Ureter (tissue), 1 donor: Measurements from ENCODE around the gene BTNL2. TPM values are rescaled to one million over a fixed set of nuclear protein-coding genes. Genes with fewer than 3 reads are reported as not detected.
"Not testable (repeated sequence)": the region's sequence is repeated elsewhere in the genome, so short reads cannot be mapped to it uniquely, and the experiment has no call there.

ENCODE experiments used
- DNase-seq: peaks from one replicate; pipeline ENCODE4 v3.0.0-alpha.2; 2020; ENCODE audit warnings: low spot score
- total RNA-seq: library from RNA; stranded (reverse); gene quantifications from one replicate; pipeline ENCODE4 v1.2.4, GENCODE V29; 2023
- donor health status: DM: yes; HTN: yes; CAD: no.

The BTNL2 gene, protein sequence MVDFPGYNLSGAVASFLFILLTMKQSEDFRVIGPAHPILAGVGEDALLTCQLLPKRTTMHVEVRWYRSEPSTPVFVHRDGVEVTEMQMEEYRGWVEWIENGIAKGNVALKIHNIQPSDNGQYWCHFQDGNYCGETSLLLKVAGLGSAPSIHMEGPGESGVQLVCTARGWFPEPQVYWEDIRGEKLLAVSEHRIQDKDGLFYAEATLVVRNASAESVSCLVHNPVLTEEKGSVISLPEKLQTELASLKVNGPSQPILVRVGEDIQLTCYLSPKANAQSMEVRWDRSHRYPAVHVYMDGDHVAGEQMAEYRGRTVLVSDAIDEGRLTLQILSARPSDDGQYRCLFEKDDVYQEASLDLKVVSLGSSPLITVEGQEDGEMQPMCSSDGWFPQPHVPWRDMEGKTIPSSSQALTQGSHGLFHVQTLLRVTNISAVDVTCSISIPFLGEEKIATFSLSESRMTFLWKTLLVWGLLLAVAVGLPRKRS
- not detected for total RNA-seq

DNA sequence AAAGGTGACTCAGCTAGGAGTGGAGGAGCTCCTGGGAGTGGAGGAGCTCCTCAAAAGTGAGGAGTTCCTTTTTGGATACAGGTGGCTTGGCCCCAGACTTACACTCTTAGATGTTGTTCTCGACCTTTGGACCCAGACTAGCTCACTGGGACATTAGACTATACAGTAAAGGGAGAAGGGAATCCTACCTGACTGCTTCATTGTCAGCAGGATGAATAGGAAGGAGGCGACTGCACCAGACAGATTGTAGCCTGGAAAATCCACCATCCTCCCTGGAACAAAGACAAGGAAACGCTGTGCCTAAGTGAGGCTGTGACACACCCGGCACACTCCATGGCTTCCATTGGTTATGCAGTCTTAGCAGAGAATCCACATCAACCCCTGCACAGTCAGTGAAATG is at the start of gene BTNL2:
Gene BTNL2 (minus strand): TSS at position 325 of the 400 bp plus-strand sequence. CDS start 58 bp downstream, at position 267.
- no peak for DNase-seq

DNA sequence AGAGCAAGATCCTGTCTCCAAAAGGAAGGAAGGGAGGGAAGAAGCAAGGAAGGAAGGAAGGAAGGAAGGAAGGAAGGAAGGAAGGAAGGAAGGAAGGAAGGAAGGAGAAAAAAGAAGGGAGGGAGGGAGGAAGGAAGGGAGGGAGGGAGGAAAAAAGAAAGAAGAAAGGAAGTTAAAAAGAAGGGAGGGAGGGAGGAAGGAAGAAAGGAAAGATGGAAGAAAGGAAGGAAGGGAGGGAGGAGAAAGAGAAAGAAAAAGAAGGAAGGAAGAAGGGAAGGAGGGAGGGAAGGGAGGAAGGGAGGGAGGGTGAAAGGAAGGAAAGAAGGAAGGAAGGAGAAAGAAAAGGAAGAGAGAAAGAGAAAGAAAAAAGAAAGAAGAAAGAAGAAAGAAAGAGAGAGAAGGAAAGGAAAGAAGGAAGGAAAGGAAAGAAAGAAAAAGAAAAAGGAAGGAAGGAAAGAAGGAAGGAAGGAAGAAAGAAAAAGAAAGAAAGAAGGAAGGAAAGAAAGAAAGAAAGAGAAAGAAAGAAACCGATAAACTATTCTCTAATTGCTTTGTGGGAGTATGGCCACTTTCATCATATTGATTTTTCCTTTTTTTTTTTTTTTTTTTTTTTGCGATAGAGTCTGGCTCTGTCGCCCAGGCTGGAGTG is 42.2 kb upstream of the BTNL2 start:
- no peak for DNase-seq

DNA sequence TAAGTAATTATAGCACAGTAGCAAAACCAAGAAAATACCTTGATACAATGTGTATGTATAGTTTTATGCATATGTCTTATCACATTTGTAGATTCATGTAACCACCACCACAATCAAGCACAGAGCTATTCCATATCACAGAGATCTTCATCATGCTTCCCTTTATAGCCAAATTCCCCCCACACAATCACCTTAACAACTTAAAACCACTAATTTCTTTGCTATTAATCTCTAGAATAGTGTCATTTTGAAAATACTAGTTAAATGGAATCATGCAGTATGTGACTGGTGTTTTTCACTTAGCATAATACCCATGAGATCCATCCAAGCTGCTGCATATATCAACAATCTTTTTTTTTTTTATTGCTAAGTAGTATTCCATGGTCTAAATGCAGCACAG is 41.0 kb upstream of the BTNL2 start:
- no peak for DNase-seq

DNA sequence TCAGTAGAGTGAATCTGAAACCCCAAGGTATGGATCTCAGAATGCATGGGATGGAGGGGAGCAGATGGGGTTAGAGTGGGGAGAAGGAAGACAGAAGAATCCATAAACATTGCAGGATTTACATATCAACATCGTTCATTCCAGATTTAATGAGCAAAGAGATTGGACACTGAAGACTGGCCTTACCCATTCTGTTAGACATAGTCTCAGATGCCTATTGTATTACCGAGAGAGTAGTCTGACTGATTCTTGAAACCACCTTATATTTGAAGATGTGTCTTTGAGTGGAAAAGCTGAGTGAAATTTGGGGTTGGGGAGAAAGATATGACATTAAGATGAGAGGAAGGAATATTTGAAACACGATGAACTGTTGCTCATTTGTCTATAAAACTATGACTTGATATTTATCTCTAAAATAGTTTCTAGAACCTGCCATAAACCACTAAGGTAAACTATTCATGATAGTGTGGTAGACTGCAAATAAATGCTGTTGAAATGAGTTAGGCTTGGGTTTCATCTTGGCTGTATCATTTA is 38.4 kb upstream of the BTNL2 start:
- DNase-seq = no peak

GRCh38 chr6:32444433-32444832 is 37.5 kb upstream of the BTNL2 start:
- DNase-seq = no peak

GRCh38 chr6:32442977-32443552 is 36.1 kb upstream of the BTNL2 start:
- DNase-seq = no peak

DNA sequence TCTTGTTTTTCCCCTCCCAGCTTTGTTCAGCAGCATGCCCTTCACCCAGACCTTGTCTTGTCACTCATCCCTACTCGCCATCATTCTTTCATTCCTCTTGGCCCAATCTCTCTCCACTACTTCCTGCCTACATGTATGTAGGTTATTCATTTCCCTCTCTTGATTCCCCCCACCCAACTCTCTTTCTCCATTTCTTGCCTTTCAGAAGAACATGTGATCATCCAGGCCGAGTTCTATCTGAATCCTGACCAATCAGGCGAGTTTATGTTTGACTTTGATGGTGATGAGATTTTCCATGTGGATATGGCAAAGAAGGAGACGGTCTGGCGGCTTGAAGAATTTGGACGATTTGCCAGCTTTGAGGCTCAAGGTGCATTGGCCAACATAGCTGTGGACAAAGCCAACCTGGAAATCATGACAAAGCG is 35.3 kb upstream of the BTNL2 start:
- no peak for DNase-seq

GRCh38 chr6:32439602-32440214 is 32.7 kb upstream of the BTNL2 start, which contains the start of gene HLA-DRA:
TSS of gene HLA-DRA (plus strand) at chr6:32439887. CDS start at chr6:32439951, 64 bp downstream.
- peak; percentile 47 for DNase-seq

DNA sequence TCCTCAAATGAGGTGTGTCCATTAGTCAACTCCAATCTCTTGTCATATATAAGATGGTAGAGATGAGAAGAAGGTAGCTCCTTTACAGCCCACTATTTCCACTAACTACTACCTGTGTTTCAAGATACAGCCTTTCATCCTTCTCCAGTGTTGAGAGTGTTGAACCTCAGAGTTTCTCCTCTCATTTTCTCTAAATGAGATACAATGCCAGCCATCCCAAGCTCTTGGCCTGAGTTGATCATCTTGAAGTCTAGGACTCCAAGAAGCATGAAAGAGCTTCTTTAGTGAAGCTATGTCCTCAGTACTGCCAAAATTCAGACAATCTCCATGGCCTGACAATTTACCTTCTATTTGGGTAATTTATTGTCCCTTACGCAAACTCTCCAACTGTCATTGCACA is 32.2 kb upstream of the BTNL2 start:
- DNase-seq = no peak

- DNase-seq = no peak
These were observed 30.2 kb upstream of the BTNL2 start for GRCh38 chr6:32436995-32437836.

DNA sequence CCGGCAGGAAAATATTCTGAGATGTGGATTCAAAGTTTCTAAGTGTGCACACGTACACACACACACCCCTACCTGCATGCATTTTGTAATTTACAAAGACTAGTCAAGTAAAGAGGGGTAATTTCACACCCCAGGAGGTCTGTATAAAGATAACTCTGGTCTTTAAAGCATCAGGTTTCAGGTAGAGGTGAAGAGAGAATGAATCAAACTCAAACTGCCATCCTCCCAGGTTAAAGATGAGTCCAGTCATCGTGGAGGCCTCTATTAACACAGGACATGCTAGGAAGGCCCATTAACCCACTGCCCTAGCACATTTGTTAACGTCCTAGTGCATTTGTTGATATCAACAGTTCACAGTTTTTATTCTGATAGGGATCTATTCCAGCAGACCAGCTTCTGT is 29.2 kb upstream of the BTNL2 start:
- DNase-seq = no peak

- DNase-seq = not testable (repeated sequence)
These were observed 27.0 kb upstream of the BTNL2 start for GRCh38 chr6:32433950-32434349.

GRCh38 chr6:32432050-32432450 is 25.1 kb upstream of the BTNL2 start:
- no peak for DNase-seq

- DNase-seq = no peak
These were observed 24.2 kb upstream of the BTNL2 start for GRCh38 chr6:32431142-32431541.

- no peak for DNase-seq
These were observed 23.2 kb upstream of the BTNL2 start for GRCh38 chr6:32430179-32430578.

DNA sequence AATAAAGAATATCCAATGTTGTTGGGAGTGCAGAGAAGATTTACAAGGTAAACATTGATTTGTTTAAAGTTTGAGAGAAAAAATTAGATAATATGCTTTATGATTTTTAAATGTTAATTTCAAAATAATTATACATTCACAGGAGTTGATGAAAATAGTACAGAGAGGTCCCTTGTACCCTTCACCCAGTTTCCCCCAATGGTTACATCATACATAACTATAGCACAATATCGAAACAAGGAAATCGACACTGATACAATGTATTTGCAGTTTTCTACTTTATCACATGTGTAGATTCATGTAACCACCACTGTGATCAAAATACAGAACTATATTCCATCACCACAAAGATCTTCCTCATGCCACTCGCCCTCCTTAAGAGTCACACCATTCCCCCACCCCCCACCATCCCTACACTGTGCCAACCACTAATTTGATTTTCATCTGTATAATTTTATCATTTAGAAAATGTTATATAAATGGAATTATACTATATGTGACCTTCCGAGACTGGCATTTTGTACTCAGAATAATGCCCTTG is 21.0 kb upstream of the BTNL2 start:
- no peak for DNase-seq

- DNase-seq = no peak
These were observed 20.2 kb upstream of the BTNL2 start for GRCh38 chr6:32427218-32427617.

DNA sequence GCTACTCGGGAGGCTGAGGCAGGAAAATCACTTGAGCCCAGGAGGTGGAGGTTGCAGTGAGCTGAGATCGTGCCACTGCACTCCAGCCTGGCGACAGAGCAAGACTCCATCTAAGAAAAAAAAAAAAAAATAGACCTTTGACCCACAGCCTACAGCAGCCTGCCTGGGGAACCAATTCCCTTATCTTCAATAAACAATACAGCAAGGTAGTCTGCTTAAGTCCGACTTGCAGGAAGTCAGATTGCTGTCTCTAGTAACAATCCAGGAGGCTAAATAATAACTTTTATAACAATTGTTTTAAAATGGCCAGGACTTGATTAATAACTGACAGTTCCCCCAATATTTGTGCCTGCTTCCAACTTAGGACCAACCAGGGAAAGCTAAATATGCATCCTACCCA is 19.4 kb upstream of the BTNL2 start:
- DNase-seq = no peak

- no peak for DNase-seq
These were observed 17.8 kb upstream of the BTNL2 start for GRCh38 chr6:32424589-32425300.

DNA sequence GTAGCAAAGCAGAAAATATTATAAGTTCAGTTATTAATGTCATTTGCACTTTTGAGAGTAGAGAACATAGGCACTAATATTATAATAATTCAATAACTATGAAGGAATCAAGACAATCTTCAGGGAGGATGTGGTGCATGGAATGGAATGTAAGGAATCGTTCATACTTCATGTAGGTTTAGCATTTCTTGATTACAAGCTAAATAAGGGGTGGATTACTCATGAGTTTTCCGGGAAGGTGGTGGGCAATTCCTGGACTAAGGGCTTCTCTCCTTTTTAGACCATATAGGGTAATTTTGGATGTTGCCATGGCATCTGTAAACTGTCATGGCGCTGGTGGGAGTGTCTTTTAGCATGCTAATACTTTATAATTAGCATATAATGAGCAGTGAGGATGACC is 9.1 kb upstream of the BTNL2 start:
- DNase-seq = no peak
